Thyroid gland (tissue), 4 donors: Measurements from ENCODE around the gene ZNF813.
"Not testable (repeated sequence)": the region's sequence is repeated elsewhere in the genome, so short reads cannot be mapped to it uniquely, and the experiment has no call there.

Experiments used
- CTCF ChIP-seq, 6 experiments: fragments of 200-600 bp in 3 of 6; fragments of 450-650 bp in 3 of 6; sonication (generic) in 3 of 6; IDR thresholded peaks; one replicate each; pipeline ENCODE4 v1.5.1; 2016 to 2019; ENCODE audit warnings: antibody characterized with exemption in 6 of 6, mild to moderate bottlenecking in 2 of 6, inconsistent platforms in 1 of 6, moderate library complexity in 1 of 6
- POLR2A ChIP-seq, 2 donors: fragments of 450-650 bp; IDR thresholded peaks; one replicate each; pipeline ENCODE4 v1.6.1; 2017; ENCODE audit warnings: antibody characterized with exemption in 2 of 2, mild to moderate bottlenecking in 2 of 2, moderate library complexity in 1 of 2

- TF ChIP-seq CTCF, POLR2A (IDR thresholded peaks at IDR 0.05): not testable (repeated sequence)
Measured at GRCh38 chr19:53503151-53503550, 35.6 kb downstream of the ZNF813 start.
